NOMO-1 treated with dmso at 0.1 percent for 144 hours (cell line): ENCODE measurements around the gene LCN9.

Source experiments
- DNase-seq: peaks from one replicate; lab custom pipeline; 2025; ENCODE audit not compliant: unreplicated experiment; lab: John Stamatoyannopoulos, UW

The LCN9 gene

DNA sequence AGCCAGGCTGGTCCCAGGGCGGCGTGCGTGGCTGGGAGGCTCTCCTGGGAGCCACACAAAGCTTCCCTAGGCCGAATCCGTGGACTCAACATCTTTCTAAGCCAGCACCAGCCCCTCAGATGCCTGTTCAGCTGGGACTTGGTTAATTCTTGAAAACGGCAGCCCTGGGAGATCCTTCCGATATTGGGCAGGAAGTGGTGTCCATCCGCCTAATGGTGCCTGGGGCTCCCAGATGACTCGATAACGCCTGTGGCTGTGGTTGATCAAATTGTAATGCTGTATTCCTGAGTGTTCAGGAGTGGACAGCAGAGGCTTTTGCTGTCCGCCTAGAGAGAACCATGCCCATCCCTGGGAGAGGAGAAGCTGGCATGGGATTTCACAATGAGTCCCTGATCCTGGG is 52.9 kb downstream of the LCN9 start:
- no peak for DNase-seq
